Astrocyte (in vitro differentiated cells and primary cell): ENCODE results near the gene AQP1. TPM values are rescaled to one million over a fixed set of nuclear protein-coding genes. Genes with fewer than 3 reads are reported as not detected.

Experiments used
- DNase-seq: peaks from one replicate; pipeline ENCODE4 v3.0.0-alpha.2; 2010; ENCODE audit warnings: low read depth
- FAIRE-seq: peaks from 2 replicates; lab custom pipeline; 2011; peaks lifted over from hg19 to GRCh38; lab: Jason Lieb, UNC
- H2AFZ ChIP-seq: 2 replicates; pipeline ENCODE4 v1.6.0; 2012; ENCODE audit warnings: low read depth, low read length, inconsistent platforms
- H3K27ac ChIP-seq: 2 replicates; pipeline ENCODE4 v1.5.1; 2011; ENCODE audit warnings: low read depth, low read length, inconsistent platforms
- H3K27me3 ChIP-seq: 2 replicates; pipeline ENCODE4 v1.6.0; 2011; ENCODE audit warnings: low read length, inconsistent platforms; ENCODE audit not compliant: insufficient read depth
- H3K36me3 ChIP-seq: 2 replicates; pipeline ENCODE4 v1.5.1; 2011; ENCODE audit warnings: low read length, inconsistent platforms; ENCODE audit not compliant: insufficient read depth
- H3K4me1 ChIP-seq: 2 replicates; pipeline ENCODE4 v1.5.1; 2011; ENCODE audit warnings: low read length, inconsistent platforms; ENCODE audit not compliant: insufficient read depth
- H3K4me2 ChIP-seq: 2 replicates; pipeline ENCODE4 v1.6.0; 2012; ENCODE audit warnings: low read length, inconsistent platforms
- H3K4me3 ChIP-seq: 2 replicates; pipeline ENCODE4 v1.5.1; 2011; ENCODE audit warnings: low read depth, mild to moderate bottlenecking, low read length, inconsistent platforms; ENCODE audit not compliant: insufficient read depth
- H3K79me2 ChIP-seq: 2 replicates; pipeline ENCODE4 v1.6.0; 2012; ENCODE audit warnings: mild to moderate bottlenecking, low read length, inconsistent platforms; ENCODE audit not compliant: insufficient read depth
- H3K9ac ChIP-seq: 2 replicates; pipeline ENCODE4 v1.6.0; 2012; ENCODE audit warnings: mild to moderate bottlenecking, low read length, inconsistent platforms
- H3K9me3 ChIP-seq: 2 replicates; pipeline ENCODE4 v1.5.1; 2012; ENCODE audit warnings: low read depth, mild to moderate bottlenecking, low read length, inconsistent platforms; ENCODE audit not compliant: insufficient read depth
- H4K20me1 ChIP-seq: 2 replicates; pipeline ENCODE4 v1.6.0; 2012; ENCODE audit warnings: low read length, inconsistent platforms; ENCODE audit not compliant: insufficient read depth
- H3K27ac Mint-ChIP-seq: one replicate; pipeline ENCODE4 v1.8.0; 2021; ENCODE audit warnings: mild to moderate bottlenecking, mixed read lengths; ENCODE audit not compliant: unreplicated experiment
- H3K27me3 Mint-ChIP-seq: one replicate; pipeline ENCODE4 v1.8.0; 2021; ENCODE audit warnings: low read depth, mixed read lengths; ENCODE audit not compliant: unreplicated experiment
- H3K36me3 Mint-ChIP-seq: one replicate; pipeline ENCODE4 v1.8.0; 2021; ENCODE audit warnings: low read depth, mixed read lengths; ENCODE audit not compliant: unreplicated experiment
- H3K4me1 Mint-ChIP-seq: one replicate; pipeline ENCODE4 v1.8.0; 2021; ENCODE audit warnings: low read depth, mixed read lengths; ENCODE audit not compliant: unreplicated experiment
- H3K4me3 Mint-ChIP-seq: one replicate; pipeline ENCODE4 v1.8.0; 2021; ENCODE audit warnings: mild to moderate bottlenecking, moderate library complexity, mixed read lengths; ENCODE audit not compliant: unreplicated experiment
- H3K9me3 Mint-ChIP-seq: one replicate; pipeline ENCODE4 v1.8.0; 2021; ENCODE audit warnings: mild to moderate bottlenecking, mixed read lengths; ENCODE audit not compliant: unreplicated experiment
- CTCF ChIP-seq: IDR thresholded peaks from 2 replicates; pipeline ENCODE4 v1.5.1; 2011; ENCODE audit warnings: low read depth, mild to moderate bottlenecking, inconsistent platforms, low read length, moderate library complexity; ENCODE audit not compliant: insufficient read depth
- EZH2 ChIP-seq: IDR thresholded peaks from 2 replicates; pipeline ENCODE4 v1.6.1; 2012; ENCODE audit warnings: mild to moderate bottlenecking, low read length, inconsistent platforms; ENCODE audit not compliant: insufficient read depth
- total RNA-seq: library from RNA; stranded (reverse); gene quantifications from 2 replicates; pipeline ENCODE4 v1.2.1, GENCODE V29; 2021

Gene AQP1
- total RNA-seq, 1 donor from 2014 or later = 6.7 TPM

GRCh38 chr7:30906014-30906413, 5.6 kb upstream of the AQP1 start:
- Mint-ChIP-seq H3K36me3 (no peaks in the 10 kb centered on the region), H3K27ac (no peak overlapping the region), H3K4me3 (no peak overlapping the region), H3K9me3 (no peaks in the 10 kb centered on the region), H3K4me1 (peaks cover 9% of the 10 kb centered on the region), H3K27me3 (peaks cover 24% of the 10 kb centered on the region)
- no peak overlapping the region for H3K27ac ChIP-seq
- H3K36me3 ChIP-seq = no peaks in the 10 kb centered on the region
- no peaks in the 10 kb centered on the region for H4K20me1 ChIP-seq
- no peak overlapping the region for H2AFZ ChIP-seq
- peaks cover 9% of the 10 kb centered on the region for H3K4me1 ChIP-seq
- no peak for DNase-seq
- H3K79me2 ChIP-seq = no peaks in the 10 kb centered on the region
- no peaks in the 10 kb centered on the region for H3K9me3 ChIP-seq
- TF ChIP-seq CTCF (no peak), EZH2 (no peak)
- peak overlapping the region; percentile 28 for H3K4me2 ChIP-seq
- no peak for FAIRE-seq
- H3K4me3 ChIP-seq = no peak overlapping the region
- no peaks in the 10 kb centered on the region for H3K27me3 ChIP-seq
- no peak overlapping the region for H3K9ac ChIP-seq

GRCh38 chr7:30906515-30907240, 5.0 kb upstream of the AQP1 start:
- no peaks in the 10 kb centered on the region for H3K36me3 ChIP-seq
- no peaks in the 10 kb centered on the region for H3K36me3 Mint-ChIP-seq
- TF ChIP-seq EZH2 = no peak
- TF ChIP-seq CTCF = no peak
- H3K4me1 Mint-ChIP-seq = peaks cover 9% of the 10 kb centered on the region
- no peak overlapping the region for H3K27ac ChIP-seq
- peak overlapping the region; percentile 28 for H3K4me2 ChIP-seq
- peaks cover 9% of the 10 kb centered on the region for H3K4me1 ChIP-seq
- H3K4me3 Mint-ChIP-seq = no peak overlapping the region
- DNase-seq = peak; percentile 47
- no peak overlapping the region for H3K4me3 ChIP-seq
- no peaks in the 10 kb centered on the region for H4K20me1 ChIP-seq
- H3K27ac Mint-ChIP-seq = no peak overlapping the region
- H3K27me3 Mint-ChIP-seq = peaks cover 19% of the 10 kb centered on the region
- H2AFZ ChIP-seq = no peak overlapping the region
- FAIRE-seq = peak; percentile 20
- no peaks in the 10 kb centered on the region for H3K9me3 ChIP-seq
- H3K9ac ChIP-seq = no peak overlapping the region
- H3K9me3 Mint-ChIP-seq = no peaks in the 10 kb centered on the region
- no peaks in the 10 kb centered on the region for H3K27me3 ChIP-seq
- no peaks in the 10 kb centered on the region for H3K79me2 ChIP-seq
